MM.1S (cell line): Measurements from ENCODE around the gene RTN3.

ENCODE experiments used
- EZH2 ChIP-seq: fragments of 300-600 bp; sonication (generic); optimal IDR thresholded peaks from 2 replicates; pipeline ENCODE3; 2017; ENCODE audit warnings: low read depth, mild to moderate bottlenecking, antibody characterized with exemption, low read length, mixed read lengths
- EZH2phosphoT487 ChIP-seq: fragments of 300-600 bp; sonication (generic); IDR thresholded peaks from 2 replicates; pipeline ENCODE4 v1.6.1; 2018; ENCODE audit warnings: antibody characterized with exemption, low read length
- TF ChIP-seq, protein P1 (sequence below): fragments of 300-600 bp; sonication (generic); IDR thresholded peaks from 2 replicates; pipeline ENCODE4 v1.5.1; 2016; ENCODE audit warnings: antibody characterized with exemption, low read length, mixed read lengths

DNA sequence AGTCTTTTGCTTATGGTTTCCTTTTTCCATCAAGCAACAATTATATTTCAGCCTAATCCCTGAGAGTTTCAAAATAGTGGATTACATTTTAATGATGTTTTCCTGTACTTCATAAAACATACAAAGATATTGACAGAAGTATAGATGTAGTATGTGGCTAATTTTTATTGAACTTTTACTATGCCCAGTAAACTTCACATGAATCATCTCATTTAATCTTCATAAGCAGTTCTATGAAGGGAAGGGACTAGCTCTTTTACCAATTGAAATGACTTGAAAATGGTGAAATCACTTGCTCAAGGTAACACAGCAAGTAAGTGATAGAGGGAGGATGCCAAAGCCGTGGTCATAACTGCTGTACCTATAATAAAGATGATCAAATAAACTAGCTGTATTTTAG is 27.5 kb downstream of the RTN3 start:
- TF ChIP-seq, protein P1, sequence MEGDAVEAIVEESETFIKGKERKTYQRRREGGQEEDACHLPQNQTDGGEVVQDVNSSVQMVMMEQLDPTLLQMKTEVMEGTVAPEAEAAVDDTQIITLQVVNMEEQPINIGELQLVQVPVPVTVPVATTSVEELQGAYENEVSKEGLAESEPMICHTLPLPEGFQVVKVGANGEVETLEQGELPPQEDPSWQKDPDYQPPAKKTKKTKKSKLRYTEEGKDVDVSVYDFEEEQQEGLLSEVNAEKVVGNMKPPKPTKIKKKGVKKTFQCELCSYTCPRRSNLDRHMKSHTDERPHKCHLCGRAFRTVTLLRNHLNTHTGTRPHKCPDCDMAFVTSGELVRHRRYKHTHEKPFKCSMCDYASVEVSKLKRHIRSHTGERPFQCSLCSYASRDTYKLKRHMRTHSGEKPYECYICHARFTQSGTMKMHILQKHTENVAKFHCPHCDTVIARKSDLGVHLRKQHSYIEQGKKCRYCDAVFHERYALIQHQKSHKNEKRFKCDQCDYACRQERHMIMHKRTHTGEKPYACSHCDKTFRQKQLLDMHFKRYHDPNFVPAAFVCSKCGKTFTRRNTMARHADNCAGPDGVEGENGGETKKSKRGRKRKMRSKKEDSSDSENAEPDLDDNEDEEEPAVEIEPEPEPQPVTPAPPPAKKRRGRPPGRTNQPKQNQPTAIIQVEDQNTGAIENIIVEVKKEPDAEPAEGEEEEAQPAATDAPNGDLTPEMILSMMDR, result no peak
- no peak for TF ChIP-seq EZH2phosphoT487
- TF ChIP-seq EZH2, result no peak
